D721Med (cell line): ENCODE data around the gene RCSD1.

Source experiments
- DNase-seq: peaks from one replicate; pipeline ENCODE4 v3.0.0; 2011; ENCODE audit warnings: low spot score; ENCODE audit not compliant: insufficient read length
- FAIRE-seq: peaks from 2 replicates; lab custom pipeline; 2011; peaks lifted over from hg19 to GRCh38; lab: Jason Lieb, UNC
- CTCF ChIP-seq: IDR thresholded peaks from 2 replicates; pipeline ENCODE4 v1.5.1; 2012; ENCODE audit warnings: mild to moderate bottlenecking, control low read depth; ENCODE audit not compliant: insufficient read depth; ENCODE audit errors: missing control alignments

Gene RCSD1

GRCh38 chr1:167679714-167680113 lies 49.7 kb downstream of the RCSD1 start:
- DNase-seq (no peak), FAIRE-seq (no peak)
- no peak for TF ChIP-seq CTCF

- no peak for TF ChIP-seq CTCF
- no peak for DNase-seq
- no peak for FAIRE-seq
Measured at GRCh38 chr1:167681024-167681423, 51.0 kb downstream of the RCSD1 start.

- FAIRE-seq (no peak), DNase-seq (no peak)
- no peak for TF ChIP-seq CTCF
Measured at GRCh38 chr1:167681451-167682098, 51.5 kb downstream of the RCSD1 start.

GRCh38 chr1:167683226-167683625 lies 53.2 kb downstream of the RCSD1 start:
- FAIRE-seq (no peak), DNase-seq (no peak)
- no peak for TF ChIP-seq CTCF

- TF ChIP-seq CTCF = no peak
- FAIRE-seq = no peak
Measured at GRCh38 chr1:167683641-167684502, 53.8 kb downstream of the RCSD1 start.

GRCh38 chr1:167685844-167686243 lies 55.8 kb downstream of the RCSD1 start:
- no peak for TF ChIP-seq CTCF
- no peak for FAIRE-seq
- DNase-seq = no peak

More at GRCh38 chr1:167683641-167684502, 53.8 kb downstream of the RCSD1 start:
- DNase-seq = no peak
